NCI-H510A treated with DMSO at 0.1 percent for 48 hours (cell line): Measurements from ENCODE around the gene GUCD1.
"Not testable (repeated sequence)": the region's sequence is repeated elsewhere in the genome, so short reads cannot be mapped to it uniquely, and the experiment has no call there.

ENCODE experiments used
- DNase-seq: peaks from one replicate; lab custom pipeline; 2025; lab: John Stamatoyannopoulos, UW

GUCD1 gene

GRCh38 chr22:24554313-24555164 lies at the start of gene GUCD1:
Gene GUCD1, minus strand, starts transcription at chr22:24555138. Its CDS starts 147 bp downstream, at chr22:24554991.
- DNase-seq = no peak

DNA sequence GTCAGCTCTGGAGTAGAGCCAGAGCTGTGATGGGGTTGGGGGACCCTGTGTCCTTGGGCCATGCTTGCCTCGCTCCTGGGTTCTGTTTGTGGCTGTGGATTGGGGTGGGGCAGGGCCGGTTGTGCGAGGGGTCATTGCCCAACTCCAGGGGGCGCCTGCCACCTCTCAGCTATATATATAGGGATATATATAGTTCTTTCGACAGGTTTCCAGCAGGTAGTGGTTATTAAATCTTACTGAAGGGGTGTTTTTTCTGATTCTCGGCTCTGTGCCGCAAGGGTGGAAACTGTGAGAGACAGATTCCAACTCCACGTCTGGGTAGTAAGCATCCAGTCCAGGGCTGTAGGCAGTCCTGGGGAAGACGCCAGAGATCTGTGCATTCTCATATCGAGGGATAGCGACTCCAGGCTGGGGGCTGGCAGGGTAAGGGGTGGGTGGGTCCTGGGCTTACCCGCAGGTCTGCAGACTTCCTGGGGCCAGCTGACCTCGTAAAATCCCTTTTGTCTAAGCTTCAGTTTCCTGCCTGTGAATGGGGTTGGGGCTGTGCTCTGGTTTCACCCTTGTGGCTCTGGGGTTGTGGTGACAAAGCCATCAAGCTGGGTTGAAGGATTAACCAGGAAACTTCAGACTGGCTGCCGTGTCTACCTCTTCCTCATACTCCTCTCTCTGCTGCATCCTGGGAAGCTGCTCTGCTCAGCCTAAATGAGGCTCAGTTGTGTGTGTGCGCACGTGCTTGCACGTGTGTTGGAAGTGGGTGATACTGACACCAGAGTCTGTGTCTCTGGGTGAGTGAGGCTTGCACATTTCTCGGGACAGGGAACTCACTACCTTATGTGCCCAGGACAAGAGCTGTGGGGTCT lies 49.1 kb upstream of the GUCD1 start:
- DNase-seq = not testable (repeated sequence)

DNA sequence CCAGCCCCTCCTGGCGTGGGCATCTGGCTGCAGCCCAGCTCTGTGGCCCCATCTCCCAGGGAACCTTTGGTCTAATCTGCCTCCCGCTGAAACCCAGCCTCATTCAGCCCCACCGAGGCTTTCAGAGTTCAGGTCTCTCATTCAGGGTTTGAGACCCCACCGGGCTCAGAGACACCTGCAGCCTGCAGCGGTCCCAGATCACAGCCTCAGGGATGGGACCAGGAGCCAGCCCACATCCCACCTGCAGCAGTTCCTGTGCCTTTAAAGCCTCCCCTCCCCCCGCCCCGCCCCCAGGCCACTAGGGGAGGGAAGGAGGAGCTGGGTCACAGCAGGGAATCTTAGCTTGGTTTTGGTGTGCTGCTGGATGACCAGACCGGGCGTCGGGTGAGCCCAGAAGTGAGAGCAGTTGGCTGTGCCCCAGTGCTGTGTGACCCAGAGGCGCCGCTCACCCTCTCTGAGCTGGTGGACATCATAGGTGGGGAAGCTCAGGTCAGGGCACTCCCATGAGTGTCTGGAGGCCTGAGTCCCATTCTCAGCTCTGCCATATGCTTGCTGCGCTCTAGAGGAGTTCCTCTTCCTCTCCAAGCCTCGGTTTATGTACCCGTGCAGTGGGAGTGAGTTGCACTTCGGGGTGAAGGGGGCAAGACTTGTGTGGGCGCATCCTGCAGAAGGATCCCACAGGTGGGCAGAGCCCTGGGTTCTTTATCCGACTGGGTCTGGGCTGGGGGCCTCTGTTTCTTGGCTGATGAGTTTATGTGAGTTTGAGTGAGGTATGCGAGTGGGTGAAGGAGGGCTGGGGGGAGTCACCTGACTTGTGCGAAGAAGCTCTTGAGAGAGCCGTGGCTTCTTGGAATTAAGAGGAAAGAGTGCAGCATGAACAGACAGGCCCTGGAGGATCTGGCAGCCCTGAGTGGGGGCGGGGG lies 48.2 kb upstream of the GUCD1 start, which contains the start of gene GGT1:
GGT1 (plus strand) TSS at position 347 of the 923 bp plus-strand sequence. CDS start 7,889 bp downstream, outside the sequence.
- DNase-seq = not testable (repeated sequence)

- not testable (repeated sequence) for DNase-seq
Measured at GRCh38 chr22:24602105-24602749, 47.3 kb upstream of the GUCD1 start.

- DNase-seq = no peak
Measured at GRCh38 chr22:24601217-24602104, 46.5 kb upstream of the GUCD1 start.

- DNase-seq = not testable (repeated sequence)
Measured at GRCh38 chr22:24599958-24600715, 45.2 kb upstream of the GUCD1 start.

- DNase-seq = no peak
Measured at GRCh38 chr22:24599514-24599913, 44.6 kb upstream of the GUCD1 start.

- not testable (repeated sequence) for DNase-seq
Measured at GRCh38 chr22:24597076-24597475, 42.1 kb upstream of the GUCD1 start.

DNA sequence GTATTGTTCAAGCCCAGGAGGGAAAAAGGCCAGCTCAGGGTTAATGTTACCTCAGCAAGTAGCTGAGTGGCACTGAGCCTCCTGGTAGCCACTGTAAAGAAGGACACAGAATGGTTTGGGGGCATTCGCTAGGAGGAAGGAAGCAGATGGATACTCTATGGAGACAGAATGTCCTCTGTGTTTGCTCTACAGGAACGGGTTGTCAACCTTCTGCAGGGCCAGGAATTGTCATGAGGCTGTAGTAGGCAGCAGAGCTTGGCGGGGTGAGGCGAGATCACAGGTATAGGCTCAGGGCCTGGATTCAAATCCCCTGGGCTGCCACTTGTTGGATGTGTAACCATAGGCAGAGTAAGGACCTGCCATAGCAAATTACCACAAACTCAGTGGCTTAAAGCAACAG lies 40.9 kb upstream of the GUCD1 start:
- DNase-seq = no peak

DNA sequence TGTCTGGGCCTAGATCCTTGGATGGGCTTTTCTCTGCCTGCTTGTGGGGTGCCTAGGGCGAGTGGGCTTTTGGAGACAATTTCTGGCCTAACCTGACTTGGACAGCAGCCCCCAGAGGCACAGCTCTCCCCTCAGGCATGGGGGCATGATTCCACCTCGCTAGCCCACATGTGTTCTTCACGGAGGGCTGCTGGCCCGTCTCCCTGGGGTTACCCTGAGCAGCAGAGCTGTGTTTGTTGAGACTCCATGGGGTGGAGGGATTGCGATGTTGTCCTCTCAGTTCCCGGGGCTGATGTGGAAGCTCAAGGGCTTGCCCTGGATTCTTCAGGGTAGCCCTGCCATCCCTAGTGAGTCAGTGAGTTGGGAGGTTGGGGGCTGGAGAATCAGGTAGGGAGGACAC lies 40.3 kb upstream of the GUCD1 start:
- DNase-seq = no peak

DNA sequence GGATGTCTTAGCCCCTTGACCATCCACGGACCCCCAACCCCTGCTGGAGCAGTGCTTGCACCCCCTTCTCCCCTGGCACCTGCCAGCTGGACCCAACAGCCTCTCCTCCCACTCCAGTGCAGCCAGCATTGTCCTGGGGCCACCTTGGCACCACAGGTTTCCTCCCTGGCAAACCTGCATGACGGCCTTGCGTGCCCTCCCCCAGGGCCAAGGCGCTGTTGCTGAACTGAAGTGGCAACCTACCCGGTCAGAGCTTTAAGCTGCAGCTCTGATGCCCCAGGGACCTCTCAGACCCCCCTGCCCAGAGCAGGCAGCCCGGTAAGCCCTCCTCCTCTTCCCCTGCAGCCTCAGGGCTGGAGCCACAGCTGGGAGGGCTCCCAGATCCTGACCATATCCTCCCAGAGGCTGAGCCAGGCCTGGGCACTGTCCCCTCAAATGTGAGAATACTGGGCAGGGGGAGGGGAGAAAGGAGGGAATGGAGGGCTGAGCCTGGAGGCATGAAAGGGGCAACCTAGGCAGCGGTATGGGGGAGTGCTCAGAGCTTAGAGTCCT lies 39.7 kb upstream of the GUCD1 start:
- DNase-seq = no peak

GRCh38 chr22:24593836-24594568 lies 39.1 kb upstream of the GUCD1 start:
- DNase-seq = no peak

GRCh38 chr22:24593559-24593835 lies 38.6 kb upstream of the GUCD1 start:
- DNase-seq = not testable (repeated sequence)

GRCh38 chr22:24592851-24593558 lies 38.1 kb upstream of the GUCD1 start, which contains the start of gene LRRC75B:
Gene LRRC75B, minus strand, starts transcription at chr22:24593073. Its CDS starts 34 bp downstream, at chr22:24593039.
- peak; percentile 37 for DNase-seq

DNA sequence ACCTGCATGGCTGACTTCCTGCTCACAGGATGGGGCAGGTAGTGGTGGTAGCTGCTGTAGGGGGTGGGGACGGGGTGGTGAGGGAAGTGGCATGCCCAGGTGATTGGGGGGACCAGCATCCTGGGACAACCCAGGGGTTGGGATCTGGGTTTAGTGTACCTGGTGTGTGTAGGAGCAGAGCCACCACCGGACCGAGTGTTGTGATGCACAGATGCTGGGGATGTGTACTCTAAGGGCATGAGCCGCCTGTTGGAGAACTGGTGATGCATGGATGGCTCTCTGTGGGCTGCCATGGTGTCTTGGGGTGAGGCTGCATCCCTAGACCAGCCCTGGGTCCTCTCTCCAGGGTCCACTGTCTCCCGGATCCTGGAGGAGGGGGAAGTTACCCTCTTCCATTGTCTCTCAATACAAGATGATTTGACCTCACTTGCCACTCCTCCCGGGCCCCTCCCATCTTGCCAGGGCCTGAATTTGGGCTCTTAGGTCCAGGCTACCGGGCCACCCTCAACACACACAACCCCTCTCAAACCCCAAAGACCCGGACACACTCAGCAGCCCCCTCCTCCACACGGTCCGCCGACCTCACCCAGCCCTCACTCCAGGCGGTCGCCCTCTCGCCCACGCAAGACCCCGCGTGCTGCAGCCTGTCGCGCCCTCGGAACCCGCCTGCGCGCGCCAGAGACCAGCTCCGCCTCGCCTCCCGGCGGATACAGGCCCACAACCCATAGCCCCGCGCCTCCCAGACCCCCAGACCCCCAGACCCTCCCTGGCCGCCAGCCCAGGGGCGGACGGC lies 37.3 kb upstream of the GUCD1 start:
- DNase-seq = no peak

GRCh38 chr22:24591286-24591830 lies 36.4 kb upstream of the GUCD1 start:
- DNase-seq = no peak
